ENCODE measurements around the gene SCG2. TPM values are rescaled to one million over a fixed set of nuclear protein-coding genes. Genes with fewer than 3 reads are reported as not detected.

SCG2 gene
- total RNA-seq, 6 experiments from 2014 or later = 0.23 to 0.97 (median 0.37) TPM

- H3K36me3 Mint-ChIP-seq (ENCODE audit: low read depth) = no peaks in the 10 kb centered on the region
- DNase-seq = no peak
- H3K4me3 Mint-ChIP-seq = no peak overlapping the region
- H3K27me3 Mint-ChIP-seq (ENCODE audit: insufficient read depth) = no peaks in the 10 kb centered on the region; the same call in 1 of the 2 replicates
- no peak for TF ChIP-seq CTCF (IDR thresholded peaks at IDR 0.05)
- H3K27ac Mint-ChIP-seq = no peak overlapping the region
- no peaks in the 10 kb centered on the region for H3K9me3 Mint-ChIP-seq
- H3K4me1 Mint-ChIP-seq (ENCODE audit: low read depth) = peaks cover 20% of the 10 kb centered on the region
These were observed 41.1 kb upstream of the SCG2 start for GRCh38 chr2:223643309-223643708.

GRCh38 chr2:223642506-223642905 lies 40.3 kb upstream of the SCG2 start:
- Mint-ChIP-seq H3K27ac (no peak overlapping the region), H3K36me3 (ENCODE audit: low read depth) (no peaks in the 10 kb centered on the region), H3K27me3 (ENCODE audit: insufficient read depth) (no peaks in the 10 kb centered on the region; the same call in 1 of the 2 replicates), H3K4me3 (no peak overlapping the region), H3K4me1 (ENCODE audit: low read depth) (peaks cover 13% of the 10 kb centered on the region), H3K9me3 (no peaks in the 10 kb centered on the region)
- no peak for DNase-seq
- no peak for TF ChIP-seq CTCF (IDR thresholded peaks at IDR 0.05)

GRCh38 chr2:223641082-223641481 lies 38.9 kb upstream of the SCG2 start:
- Mint-ChIP-seq H3K27me3 (ENCODE audit: insufficient read depth) (no peaks in the 10 kb centered on the region; the same call in 1 of the 2 replicates), H3K4me1 (ENCODE audit: low read depth) (peaks cover 7% of the 10 kb centered on the region), H3K9me3 (no peaks in the 10 kb centered on the region), H3K36me3 (ENCODE audit: low read depth) (no peaks in the 10 kb centered on the region), H3K27ac (no peak overlapping the region), H3K4me3 (no peak overlapping the region)
- TF ChIP-seq CTCF (IDR thresholded peaks at IDR 0.05) = no peak
- DNase-seq = peak; percentile 3

- peaks cover 12% of the 10 kb centered on the region; the same call in 1 of the 2 replicates for H3K4me1 Mint-ChIP-seq (ENCODE audit: low read depth)
- no peak for DNase-seq
These were observed 32.9 kb upstream of the SCG2 start for GRCh38 chr2:223635080-223635479.

GRCh38 chr2:223634238-223634637 lies 32.1 kb upstream of the SCG2 start:
- Mint-ChIP-seq H3K9me3 (no peaks in the 10 kb centered on the region), H3K4me3 (no peak overlapping the region), H3K27ac (no peak overlapping the region), H3K27me3 (ENCODE audit: insufficient read depth) (no peaks in the 10 kb centered on the region; the same call in 1 of the 2 replicates), H3K4me1 (ENCODE audit: low read depth) (peaks cover 12% of the 10 kb centered on the region; the same call in 1 of the 2 replicates), H3K36me3 (ENCODE audit: low read depth) (no peaks in the 10 kb centered on the region)
- TF ChIP-seq CTCF (IDR thresholded peaks at IDR 0.05) = no peak
- DNase-seq = no peak

More at GRCh38 chr2:223635080-223635479, 32.9 kb upstream of the SCG2 start:
- no peaks in the 10 kb centered on the region for H3K36me3 Mint-ChIP-seq (ENCODE audit: low read depth)
- H3K27me3 Mint-ChIP-seq (ENCODE audit: insufficient read depth) = no peaks in the 10 kb centered on the region; the same call in 1 of the 2 replicates
- no peak overlapping the region for H3K27ac Mint-ChIP-seq
- no peak for TF ChIP-seq CTCF (IDR thresholded peaks at IDR 0.05)
- no peak overlapping the region for H3K4me3 Mint-ChIP-seq
- H3K9me3 Mint-ChIP-seq = no peaks in the 10 kb centered on the region

GRCh38 chr2:223633656-223634055 lies 31.5 kb upstream of the SCG2 start:
- Mint-ChIP-seq H3K27ac (no peak overlapping the region), H3K27me3 (ENCODE audit: insufficient read depth) (no peaks in the 10 kb centered on the region; the same call in 1 of the 2 replicates), H3K9me3 (no peaks in the 10 kb centered on the region), H3K4me1 (ENCODE audit: low read depth) (peaks cover 12% of the 10 kb centered on the region; the same call in 1 of the 2 replicates), H3K4me3 (no peak overlapping the region), H3K36me3 (ENCODE audit: low read depth) (no peaks in the 10 kb centered on the region)
- TF ChIP-seq CTCF (IDR thresholded peaks at IDR 0.05) = no peak
- no peak for DNase-seq

Data from HFFc6 (cell line).